ENCODE results near the gene OXSR1.
"Not testable (repeated sequence)": the region's sequence is repeated elsewhere in the genome, so short reads cannot be mapped to it uniquely, and the experiment has no call there.

OXSR1 gene

DNA sequence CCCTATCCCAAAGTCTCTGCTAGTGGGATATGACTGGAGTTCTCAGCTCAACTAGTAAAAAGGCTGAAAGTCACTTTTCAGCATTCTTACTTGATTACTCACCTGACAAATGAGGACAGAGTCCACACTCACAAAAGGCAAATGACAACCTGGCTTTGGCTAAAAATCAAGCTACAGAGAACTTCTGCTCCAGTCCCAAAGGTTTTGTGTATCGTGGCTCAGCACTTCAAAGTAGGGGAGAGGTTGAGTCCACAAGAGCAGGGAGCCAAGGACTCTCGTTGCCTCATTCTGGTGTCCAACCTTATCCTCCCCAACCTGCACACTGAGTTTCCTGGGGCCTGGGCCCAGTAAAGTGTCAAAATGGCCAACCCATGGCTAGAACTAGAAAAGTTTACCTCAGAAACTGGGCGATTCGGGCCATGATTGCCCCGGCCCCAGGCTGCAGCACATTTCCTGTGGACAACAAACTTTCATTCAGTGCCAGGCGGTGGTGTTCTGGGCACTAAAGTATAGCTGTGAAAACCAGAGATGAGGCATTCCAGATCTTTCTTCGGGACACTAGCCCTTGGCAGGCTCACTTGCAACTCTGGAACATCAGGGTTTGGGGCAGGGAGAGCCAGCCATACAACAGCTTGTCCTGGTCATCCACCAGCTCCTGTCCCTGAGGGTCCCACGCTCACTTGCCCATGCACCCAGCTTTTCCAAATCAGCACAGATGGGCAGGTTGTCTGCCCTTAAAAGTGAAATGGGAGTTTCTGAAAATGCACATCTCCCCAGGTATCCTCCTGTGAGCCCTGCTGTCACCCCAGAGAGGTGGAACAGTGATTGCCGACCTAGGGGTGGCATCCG lies 31.6 kb upstream of the OXSR1 start:
- ChIA-PET CTCF (interaction anchor here (0.7 to 7.3 kb wide), 4 partner anchors 9 to 137 kb away, joined by 3 to 71 read pairs (median 4); no protein-coding TSS in a partner anchor), POLR2A (no interaction called here)
- DNase-seq (ENCODE audit: extremely low spot score) = no peak
- TF ChIP-seq, protein P1, sequence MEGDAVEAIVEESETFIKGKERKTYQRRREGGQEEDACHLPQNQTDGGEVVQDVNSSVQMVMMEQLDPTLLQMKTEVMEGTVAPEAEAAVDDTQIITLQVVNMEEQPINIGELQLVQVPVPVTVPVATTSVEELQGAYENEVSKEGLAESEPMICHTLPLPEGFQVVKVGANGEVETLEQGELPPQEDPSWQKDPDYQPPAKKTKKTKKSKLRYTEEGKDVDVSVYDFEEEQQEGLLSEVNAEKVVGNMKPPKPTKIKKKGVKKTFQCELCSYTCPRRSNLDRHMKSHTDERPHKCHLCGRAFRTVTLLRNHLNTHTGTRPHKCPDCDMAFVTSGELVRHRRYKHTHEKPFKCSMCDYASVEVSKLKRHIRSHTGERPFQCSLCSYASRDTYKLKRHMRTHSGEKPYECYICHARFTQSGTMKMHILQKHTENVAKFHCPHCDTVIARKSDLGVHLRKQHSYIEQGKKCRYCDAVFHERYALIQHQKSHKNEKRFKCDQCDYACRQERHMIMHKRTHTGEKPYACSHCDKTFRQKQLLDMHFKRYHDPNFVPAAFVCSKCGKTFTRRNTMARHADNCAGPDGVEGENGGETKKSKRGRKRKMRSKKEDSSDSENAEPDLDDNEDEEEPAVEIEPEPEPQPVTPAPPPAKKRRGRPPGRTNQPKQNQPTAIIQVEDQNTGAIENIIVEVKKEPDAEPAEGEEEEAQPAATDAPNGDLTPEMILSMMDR (IDR thresholded peaks at IDR 0.05; ENCODE audit: control extremely low read depth, extremely low read depth, low read depth, missing control alignments) = no peak

DNA sequence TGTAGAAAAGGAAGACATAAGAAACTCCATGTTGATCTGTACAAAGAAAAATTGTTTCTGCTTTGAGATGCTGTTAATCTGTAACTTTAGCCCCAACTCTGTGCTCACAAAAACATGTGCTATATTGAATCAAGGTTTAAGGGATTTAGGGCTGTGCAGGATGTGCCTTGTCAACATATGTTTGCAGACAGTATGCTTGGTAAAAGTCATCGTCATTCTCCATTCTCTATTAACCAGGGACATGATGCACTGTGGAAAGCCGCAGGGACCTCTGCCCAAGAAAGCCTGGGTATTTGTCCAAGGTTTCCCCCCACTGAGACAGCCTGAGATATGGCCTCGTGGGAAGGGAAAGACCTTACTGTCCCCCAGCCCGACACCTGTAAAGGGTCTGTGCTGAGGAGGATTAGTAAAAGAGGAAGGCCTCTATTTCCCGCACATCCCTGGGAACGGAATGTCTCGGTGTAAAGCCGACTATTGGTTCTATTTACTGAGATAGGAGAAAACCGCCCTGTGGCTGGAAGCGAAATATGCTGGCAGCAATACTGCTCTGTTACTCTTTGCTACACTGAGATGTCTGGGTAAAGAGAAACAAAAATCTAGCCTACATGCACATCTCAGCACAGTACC lies 30.7 kb upstream of the OXSR1 start:
- DNase-seq (ENCODE audit: extremely low spot score); POLR2A ChIA-PET: not testable (repeated sequence)
- CTCF ChIA-PET = interaction anchor here (1.4 to 7.3 kb wide), 2 partner anchors 10 to 15 kb away, joined by 4 to 71 read pairs; no protein-coding TSS in a partner anchor

- POLR2A ChIA-PET = interaction anchor here (1.7 to 1.8 kb wide), 2 partner anchors 19 to 29 kb away, joined by 5 to 15 read pairs; partner anchors contain the start of gene OXSR1
Observed at GRCh38 chr3:38135621-38136277, 29.6 kb upstream of the OXSR1 start.

DNA sequence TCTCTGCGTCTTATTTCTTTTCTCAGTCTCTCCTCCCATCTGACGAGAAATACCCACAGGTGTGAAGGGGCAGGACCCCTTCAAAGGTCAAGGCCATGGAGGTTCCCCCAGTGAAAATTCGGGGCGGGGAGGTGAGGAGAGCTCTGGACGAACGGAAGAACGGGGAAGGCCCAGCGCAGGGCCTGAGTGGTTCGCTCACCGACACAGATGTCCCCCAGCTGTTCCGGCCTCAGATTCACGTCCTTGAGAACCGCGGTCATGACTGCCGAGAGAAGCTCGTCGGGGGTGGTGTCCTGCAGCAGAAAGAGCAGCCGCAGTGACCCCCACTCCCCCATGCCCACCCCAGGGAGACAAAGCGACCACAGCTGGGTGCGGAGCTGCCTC lies 29.0 kb upstream of the OXSR1 start:
- no peak for DNase-seq (ENCODE audit: extremely low spot score)
- CTCF ChIA-PET = interaction anchor here (0.8 to 1.9 kb wide), 9 partner anchors 19 to 210 kb away, joined by 3 to 10 read pairs (median 4); partner anchors contain the start of genes OXSR1 and XYLB

More at GRCh38 chr3:38135621-38136277, 29.6 kb upstream of the OXSR1 start:
- DNase-seq (ENCODE audit: extremely low spot score) = not testable (repeated sequence)
- CTCF ChIA-PET = interaction anchor here (1.3 to 1.8 kb wide), 3 partner anchors 21 to 162 kb away, joined by 4 to 5 read pairs (median 4); no protein-coding TSS in a partner anchor

DNA sequence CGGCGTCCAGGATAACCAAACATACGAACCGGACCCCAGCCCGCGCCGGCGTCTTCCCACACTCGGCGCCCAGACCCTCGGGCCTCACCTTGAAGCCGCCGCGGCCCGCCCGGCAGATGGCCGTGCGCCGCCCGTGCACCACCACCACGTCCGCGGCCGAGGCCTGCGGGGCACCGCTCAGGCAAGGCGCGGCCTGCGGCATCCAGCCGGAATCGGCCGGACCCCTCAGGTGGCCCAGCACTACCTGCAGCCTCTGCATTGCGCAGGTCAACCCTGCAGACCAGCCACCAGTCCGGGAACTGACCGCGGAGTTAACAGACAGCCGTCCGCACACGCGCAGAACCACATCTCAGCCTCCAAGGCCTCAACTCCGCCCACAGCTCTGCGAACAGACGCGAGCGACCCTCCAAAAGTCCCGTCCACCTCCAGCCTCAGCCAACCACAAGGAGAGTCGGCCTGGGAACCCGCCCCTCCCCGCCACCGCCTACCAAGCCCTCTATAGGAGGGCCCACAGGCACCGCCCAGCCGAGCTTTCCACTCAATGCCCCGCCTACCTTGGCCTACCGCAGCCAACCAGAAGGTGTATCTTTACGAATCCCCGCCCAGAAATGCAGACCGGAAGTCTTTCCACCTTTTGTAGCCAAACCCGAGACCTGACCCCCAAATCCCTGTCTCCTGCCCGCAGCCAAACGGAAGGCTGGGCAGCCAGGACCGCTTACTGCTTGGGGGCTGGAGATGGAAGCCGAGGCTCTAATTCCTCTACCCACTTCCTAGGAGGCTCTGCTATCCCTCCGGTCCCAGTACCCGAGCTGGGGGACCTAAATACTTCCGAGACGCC lies 28.3 kb upstream of the OXSR1 start, which contains the start of gene ACAA1:
Gene ACAA1 (minus strand): TSS at position 351 of the 838 bp plus-strand sequence. CDS start 92 bp downstream, at position 259.
- POLR2A ChIA-PET = interaction anchor here (0.6 to 1.8 kb wide), 11 partner anchors 11 to 349 kb away, joined by 3 to 15 read pairs (median 4); partner anchors contain the start of gene OXSR1
- TF ChIP-seq, protein P1 (IDR thresholded peaks at IDR 0.05; ENCODE audit: control extremely low read depth, extremely low read depth, low read depth, missing control alignments) = no peak
- DNase-seq (ENCODE audit: extremely low spot score) = peak; percentile 98
- CTCF ChIA-PET = interaction anchor here (0.6 to 1.9 kb wide), 11 partner anchors 17 to 342 kb away, joined by 3 to 10 read pairs (median 3); partner anchors contain the start of genes OXSR1 and XYLB

More for the DNA sequence above, 29.0 kb upstream of the OXSR1 start:
- TF ChIP-seq, protein P1 (IDR thresholded peaks at IDR 0.05; ENCODE audit: control extremely low read depth, extremely low read depth, low read depth, missing control alignments) = no peak
- POLR2A ChIA-PET = interaction anchor here (0.6 to 1.8 kb wide), 5 partner anchors 20 to 331 kb away, joined by 3 to 15 read pairs (median 5); partner anchors contain the start of gene OXSR1

DNA sequence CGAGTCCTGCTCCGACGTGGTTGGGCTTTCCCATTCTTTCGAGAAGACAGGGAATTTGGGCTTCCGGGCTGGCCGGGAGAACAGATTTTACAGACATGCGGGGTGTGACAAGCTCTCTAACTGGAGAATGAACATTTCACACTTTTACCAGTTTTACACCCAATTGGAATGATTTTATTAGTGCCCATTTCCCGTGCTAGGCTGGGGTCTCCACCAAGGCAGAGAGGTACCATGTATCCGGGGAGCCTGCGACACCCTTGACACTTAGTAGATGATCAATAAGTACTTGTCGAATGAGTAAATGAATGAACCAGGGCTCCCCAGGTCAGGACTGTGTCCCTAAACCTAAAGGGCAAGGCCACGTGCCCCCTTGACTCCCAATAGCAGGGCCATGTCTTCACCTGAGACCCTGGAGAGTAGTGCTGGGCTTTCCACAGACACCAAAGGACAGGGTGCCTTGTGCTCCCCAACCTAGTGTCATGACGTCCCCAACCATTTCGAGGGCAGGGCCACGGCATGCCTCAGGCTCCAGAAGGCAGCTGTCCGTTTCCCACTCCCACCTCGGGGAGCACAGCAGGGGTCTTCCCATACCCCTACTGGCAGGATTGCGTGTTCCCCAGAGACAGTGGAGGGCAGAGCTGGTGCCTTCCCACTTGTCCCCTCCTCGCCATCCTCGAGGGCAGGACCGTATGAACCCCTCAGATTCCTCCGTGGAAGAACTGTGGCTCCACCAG lies 27.6 kb upstream of the OXSR1 start:
- TF ChIP-seq, protein P1 (IDR thresholded peaks at IDR 0.05; ENCODE audit: control extremely low read depth, extremely low read depth, low read depth, missing control alignments) = no peak
- ChIA-PET POLR2A (interaction anchor here (0.8 to 1.8 kb wide), 6 partner anchors 11 to 330 kb away, joined by 3 to 15 read pairs (median 4); partner anchors contain the start of gene OXSR1), CTCF (interaction anchor here (0.6 to 1.9 kb wide), 8 partner anchors 16 to 342 kb away, joined by 3 to 10 read pairs (median 3); partner anchors contain the start of gene OXSR1)
- no peak for DNase-seq (ENCODE audit: extremely low spot score)
